NCI-H1092 treated with DMSO at 0.1 percent for 48 hours (cell line): ENCODE data around the gene VEGFC.

ENCODE experiments used
- DNase-seq: peaks from one replicate; lab custom pipeline; 2025; lab: John Stamatoyannopoulos, UW

The VEGFC gene

DNA sequence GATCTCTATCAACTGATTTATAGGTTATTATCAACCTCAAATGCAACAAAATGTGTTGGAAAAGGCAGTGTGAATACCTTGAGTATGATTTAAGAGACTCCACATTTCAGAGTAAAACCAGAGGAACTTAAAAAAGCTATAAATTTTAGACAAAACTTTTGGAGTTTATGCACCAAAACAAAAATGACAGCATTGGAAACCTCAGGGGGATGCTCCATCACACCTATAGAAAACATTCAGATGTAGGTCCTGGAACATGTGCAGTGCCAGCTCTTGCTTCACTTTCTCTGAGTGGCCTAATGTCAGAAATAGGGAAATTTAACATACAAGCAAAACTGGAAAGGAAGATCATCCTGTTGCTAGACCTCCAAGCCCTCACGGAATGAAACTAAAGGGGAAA lies 5.8 kb upstream of the VEGFC start:
- no peak for DNase-seq

DNA sequence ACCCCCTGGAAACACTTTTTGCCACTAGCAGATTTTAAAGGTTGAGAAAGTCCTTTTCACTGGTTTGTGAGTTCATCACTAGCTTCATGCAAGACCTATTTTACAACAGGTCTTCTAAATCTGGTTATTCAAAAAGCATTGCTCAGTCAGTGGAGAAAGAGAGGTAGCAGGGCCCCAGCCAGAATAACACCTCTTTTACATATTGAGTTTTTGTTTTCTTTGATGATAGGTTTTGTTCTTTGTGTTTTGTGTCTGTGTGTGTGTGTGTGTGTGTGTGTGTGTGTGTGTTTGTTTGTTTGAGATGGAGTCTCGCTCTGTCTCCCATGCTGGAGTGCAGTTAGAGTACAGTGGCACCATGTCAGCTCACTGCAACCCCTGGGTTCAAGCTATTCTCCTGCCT lies 2.7 kb upstream of the VEGFC start:
- no peak for DNase-seq

GRCh38 chr4:176794651-176795050 lies 1.9 kb upstream of the VEGFC start:
- no peak for DNase-seq

DNA sequence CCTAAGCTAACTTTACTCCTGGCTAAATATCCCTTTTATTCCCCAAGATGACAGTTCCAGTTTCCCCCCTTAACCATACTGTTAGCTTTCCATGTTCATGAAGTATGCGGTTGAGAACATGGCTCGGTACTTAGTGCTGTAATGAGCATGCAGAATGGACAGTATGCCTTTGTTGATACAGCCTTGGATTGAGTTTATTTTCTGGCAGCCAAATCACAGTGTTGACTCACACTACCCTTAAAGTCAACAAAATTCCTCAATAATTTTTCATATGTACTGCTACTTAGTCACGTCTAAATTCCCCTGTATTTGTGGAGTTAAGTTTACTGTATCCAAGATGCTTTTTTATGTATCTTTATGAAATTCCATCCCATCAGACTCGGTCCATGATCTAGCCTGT lies 1.4 kb upstream of the VEGFC start:
- DNase-seq = no peak

DNA sequence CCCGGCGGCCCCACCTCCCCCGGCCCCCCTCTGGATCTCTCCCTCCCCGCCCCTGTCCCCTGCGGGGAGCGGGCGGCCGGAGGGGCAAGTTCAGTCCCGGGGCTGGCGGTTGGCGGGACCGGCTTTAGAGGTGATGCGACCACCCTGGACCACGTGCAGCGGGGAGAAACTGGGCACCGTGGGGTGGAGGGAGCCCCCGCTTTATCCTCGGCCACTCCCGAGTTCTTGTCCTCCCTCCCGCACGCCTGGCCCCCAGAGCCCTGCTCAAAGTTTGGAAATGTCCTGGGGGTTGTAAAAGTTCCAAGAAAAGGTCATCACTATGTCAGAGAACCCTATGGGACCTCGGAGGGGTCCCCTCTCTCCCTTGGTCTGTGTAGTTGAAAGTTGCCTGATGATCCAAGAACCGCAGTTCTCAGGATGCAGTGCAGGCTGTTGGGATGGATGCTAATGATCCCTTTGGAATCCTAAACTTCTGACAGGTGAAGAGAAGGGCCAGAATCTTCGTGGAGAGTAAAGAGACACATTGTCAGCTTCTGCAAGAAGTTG lies 411 bp upstream of the VEGFC start:
- DNase-seq = no peak

DNA sequence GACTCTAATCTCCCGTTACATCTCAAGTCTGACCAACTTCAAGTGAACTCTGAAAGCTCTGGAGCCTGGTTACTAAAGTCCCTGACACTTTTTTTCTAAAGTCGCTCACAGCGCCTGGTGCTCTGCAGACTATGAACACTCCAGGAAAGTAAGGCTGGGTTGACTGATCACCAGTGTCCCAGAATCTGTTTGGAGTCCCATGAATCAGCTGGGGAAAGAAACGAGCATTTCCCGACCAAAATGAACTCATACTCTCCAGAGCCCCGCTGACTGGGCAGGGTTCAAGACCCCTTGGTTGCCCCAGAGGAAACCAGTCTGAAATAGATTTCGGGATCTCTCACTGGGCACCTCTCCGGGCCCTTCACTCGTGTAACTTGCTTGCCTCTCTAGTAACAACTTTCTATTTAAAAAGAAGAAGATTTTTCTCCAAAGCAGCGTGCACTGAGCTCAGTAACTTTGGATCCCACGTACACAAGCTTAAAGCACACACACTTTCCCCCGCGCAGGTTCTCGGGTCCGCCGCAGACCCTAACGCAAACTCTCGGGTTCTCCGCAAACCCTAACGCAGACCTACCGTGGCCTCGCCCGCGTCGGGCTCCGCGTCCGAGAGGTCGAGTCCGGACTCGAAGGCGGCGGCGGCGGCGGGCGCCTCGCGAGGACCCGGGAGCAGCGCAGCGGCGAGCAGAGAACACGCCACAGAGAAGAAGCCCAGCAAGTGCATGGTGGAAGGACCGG lies 964 bp downstream of the VEGFC start:
- DNase-seq = no peak

DNA sequence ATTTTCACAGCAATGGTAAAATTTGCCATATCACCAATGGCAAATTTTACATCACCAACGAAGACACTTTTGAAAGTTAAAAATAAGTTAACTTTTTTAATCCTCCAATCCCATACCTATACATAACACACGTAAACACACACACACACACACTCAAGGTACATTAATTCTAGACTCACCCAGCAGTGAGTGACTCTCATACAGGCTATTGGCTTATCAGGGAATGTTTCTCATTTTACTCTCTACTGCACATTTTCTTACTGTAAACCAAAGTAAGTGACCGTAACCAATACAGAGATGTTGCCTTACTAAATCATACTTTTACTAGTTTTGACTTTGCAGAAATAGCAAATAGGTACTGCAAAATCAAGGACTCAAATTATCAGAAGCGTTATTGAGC lies 2.3 kb downstream of the VEGFC start:
- no peak for DNase-seq

DNA sequence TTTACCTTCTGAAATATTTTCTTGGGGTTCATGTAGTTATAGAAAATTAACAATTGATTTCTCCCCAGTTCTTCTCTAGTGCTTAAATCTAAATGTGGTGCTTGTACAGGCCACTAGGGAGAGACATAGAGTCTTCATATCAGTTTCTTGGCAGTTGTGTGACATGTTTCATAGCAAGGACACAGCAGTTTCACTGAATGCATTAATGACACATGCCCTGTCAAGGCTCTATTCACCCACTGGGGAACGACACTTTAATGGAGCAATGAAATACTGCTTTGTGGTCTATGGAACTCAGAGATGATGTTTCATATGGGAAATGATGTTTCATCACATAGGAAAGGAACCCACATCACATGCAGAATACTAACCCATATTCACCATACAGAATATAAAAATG lies 2.8 kb downstream of the VEGFC start:
- no peak for DNase-seq

- DNase-seq = no peak
Measured at GRCh38 chr4:176788971-176789370, 3.8 kb downstream of the VEGFC start.

GRCh38 chr4:176788248-176788647 lies 4.5 kb downstream of the VEGFC start:
- DNase-seq = no peak

DNA sequence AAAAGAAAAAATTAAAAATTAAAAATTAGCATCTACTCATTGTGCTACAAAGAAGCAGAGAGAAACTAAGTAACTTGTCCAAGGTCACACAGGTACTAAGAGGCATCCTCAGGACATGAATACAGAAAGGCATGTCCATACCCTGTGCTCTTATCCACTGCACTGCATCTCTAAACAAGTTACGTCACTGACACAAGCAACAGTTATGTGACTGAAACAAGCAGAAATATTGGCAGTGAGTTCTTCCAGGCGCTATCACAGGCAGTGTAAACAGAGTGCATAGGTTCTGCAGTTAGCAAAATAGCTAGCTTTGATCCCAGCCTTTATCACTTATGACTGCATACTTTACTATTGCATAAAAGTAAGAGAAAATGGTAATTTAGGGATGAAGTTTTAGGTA lies 7.9 kb downstream of the VEGFC start:
- DNase-seq = no peak

DNA sequence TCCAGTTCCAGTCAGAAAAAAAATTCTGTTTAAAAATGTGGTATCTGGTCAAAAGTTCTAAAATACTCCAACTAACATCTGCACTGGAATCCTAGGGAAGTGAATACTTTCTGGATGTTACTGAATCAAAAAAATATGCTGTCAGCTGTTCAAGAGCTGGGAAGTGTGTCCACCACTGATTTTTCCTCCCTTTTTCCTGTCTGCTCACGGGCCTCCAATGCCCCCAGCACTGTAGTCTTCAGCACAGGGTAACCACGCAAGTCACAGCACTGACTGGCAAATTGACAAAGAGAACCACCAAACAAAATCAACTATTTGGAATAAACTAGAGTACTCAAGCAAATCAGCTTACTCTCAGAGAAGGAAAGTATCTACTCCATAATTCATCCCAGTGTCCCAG lies 9.9 kb downstream of the VEGFC start:
- DNase-seq = no peak

GRCh38 chr4:176782191-176782590 lies 10.5 kb downstream of the VEGFC start:
- DNase-seq = no peak

- no peak for DNase-seq
Measured at GRCh38 chr4:176781739-176782100, 11.0 kb downstream of the VEGFC start.

- DNase-seq = no peak
Measured at GRCh38 chr4:176780995-176781738, 11.6 kb downstream of the VEGFC start.

GRCh38 chr4:176779421-176779820 lies 13.3 kb downstream of the VEGFC start:
- no peak for DNase-seq

DNA sequence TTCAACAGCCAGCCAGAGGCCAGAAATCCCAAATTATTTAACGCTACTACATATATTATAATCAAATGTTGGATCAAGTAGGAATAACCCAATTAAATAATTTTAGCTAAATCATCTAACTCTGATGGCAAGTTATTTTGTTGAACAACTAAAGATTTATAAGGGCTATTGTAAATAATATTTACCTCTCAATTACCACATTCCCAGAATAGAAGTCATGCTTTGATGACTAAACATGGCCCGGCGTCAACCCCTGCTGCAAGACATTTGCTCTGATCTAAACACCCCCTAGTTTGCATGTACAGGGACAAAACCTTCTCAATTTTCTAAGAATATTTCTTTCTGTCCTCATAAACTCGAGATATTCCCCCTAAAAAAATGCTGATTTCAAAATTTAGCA lies 14.2 kb downstream of the VEGFC start:
- DNase-seq = no peak

GRCh38 chr4:176778063-176778462 lies 14.7 kb downstream of the VEGFC start:
- no peak for DNase-seq

DNA sequence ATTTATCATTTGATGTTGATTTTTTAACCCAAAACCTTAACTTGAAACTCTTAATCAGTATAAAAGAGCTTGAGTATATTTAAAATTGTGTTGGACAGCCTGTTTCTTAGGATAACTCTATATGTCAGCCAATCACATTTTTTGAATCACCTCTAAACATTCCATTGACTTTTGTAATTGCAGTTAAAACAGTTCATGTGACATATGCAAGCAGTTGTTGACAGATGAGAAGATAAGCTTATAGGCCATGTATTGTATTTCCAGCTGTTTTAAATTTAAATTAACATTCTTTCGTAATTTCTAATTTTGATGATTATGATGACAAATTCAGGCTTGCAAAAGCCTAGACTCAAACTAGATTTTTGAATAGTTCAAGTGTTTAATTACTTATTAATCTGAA lies 17.4 kb downstream of the VEGFC start:
- no peak for DNase-seq

DNA sequence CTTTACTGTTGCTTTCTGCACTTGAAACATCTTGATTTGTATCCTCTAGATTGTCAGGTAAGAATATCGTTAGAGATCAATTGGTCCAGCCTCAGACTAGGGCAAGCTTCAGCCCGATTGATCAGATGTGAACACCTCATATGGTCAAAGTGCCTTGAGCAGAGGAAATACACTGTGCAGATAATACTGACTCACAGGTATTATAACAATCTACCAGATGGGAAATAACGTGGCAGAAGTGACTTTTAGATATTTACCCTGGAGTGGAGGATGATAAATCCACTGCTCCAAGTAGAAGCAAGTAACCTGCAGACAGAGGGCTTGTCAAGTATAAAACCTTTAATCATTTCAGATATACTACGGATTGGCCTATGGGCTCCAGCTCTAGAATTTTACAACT lies 17.9 kb downstream of the VEGFC start:
- no peak for DNase-seq

- no peak for DNase-seq
Measured at GRCh38 chr4:176769514-176769913, 23.2 kb downstream of the VEGFC start.

- no peak for DNase-seq
Measured at GRCh38 chr4:176767183-176767582, 25.5 kb downstream of the VEGFC start.

GRCh38 chr4:176762661-176763308 lies 29.9 kb downstream of the VEGFC start:
- DNase-seq = no peak
